ENCODE results near the gene ATF7.
"Not testable (repeated sequence)": the region's sequence is repeated elsewhere in the genome, so short reads cannot be mapped to it uniquely, and the experiment has no call there.

Gene ATF7

DNA sequence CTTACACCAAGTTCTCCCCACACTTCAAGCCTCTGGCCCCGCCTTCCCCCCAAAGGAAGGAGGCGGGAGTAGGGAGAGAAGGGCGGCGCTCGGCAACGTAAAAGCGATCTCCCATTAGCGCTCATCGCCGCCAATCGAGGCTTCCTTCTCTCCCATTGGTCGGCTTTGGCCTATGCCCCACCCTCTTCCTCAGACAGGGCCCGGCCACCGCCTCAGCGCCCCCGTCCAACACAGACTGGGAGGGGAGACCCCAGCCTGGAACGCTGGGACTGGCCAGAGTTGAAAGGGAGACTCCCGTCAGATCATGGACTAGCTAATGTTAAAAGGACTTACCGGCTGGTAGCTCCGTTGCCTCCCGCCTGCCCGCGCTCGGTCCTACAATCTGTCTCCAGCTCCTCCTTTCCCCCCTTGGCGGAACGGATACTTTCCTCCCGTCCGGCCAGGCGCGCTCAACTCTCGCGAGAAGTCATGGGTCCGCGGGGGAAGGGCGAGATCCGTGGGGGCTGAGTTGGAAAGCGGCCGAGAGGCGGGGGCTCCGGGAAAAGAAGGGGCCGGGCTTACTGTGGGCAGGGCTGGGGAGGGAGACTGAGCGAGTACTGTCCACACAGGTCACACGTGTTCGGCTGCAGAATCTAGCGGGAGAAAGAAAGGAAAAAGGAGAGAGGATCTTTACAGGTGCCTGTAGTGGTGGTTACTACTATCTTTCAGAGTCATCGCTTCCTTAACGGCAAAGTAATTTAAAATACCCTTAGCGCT is at the start of gene ATF7:
Gene ATF7, minus strand, starts transcription at position 437 of the 756 bp plus-strand sequence. CDS start 25,382 bp downstream, outside the sequence.
- DNase-seq = peak; percentile 99

DNA sequence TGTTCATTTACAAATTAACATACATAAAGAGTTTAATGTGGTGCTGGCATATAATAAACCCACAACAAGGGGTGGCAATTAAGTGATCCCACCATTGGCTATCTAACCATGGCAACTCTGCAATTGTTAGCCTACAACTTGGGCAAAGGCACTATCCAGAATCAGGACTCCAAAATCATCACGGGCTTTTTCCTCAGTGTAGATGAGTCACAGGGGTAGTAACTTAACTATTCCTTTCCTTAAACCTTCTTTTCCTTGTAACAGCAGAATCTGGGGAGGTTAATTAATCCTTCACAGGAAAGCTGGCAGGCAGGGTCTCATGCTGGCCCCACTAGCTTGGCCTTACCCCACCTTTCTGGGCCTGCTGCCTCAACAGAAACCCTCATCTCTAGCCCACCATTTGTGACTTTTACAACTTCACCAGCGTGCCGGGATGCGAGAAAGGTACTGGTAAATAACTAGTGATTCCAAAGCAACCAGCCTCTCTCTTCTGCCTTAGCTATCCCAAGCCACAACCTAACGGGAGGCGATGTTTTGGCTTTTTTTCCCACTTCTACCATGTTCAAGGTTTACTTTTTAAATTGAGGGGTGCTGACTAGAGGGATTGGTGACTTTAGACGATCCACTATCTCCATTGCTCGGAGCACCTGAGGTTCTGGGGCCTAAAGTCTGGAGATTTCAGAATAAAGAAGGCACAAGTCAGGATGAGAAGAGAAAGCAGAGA is 49.0 kb upstream of the ATF7 start:
- no peak for DNase-seq

GRCh38 chr12:53670971-53671370 is 44.8 kb upstream of the ATF7 start:
- DNase-seq = no peak

GRCh38 chr12:53670308-53670707 is 44.1 kb upstream of the ATF7 start:
- no peak for DNase-seq

DNA sequence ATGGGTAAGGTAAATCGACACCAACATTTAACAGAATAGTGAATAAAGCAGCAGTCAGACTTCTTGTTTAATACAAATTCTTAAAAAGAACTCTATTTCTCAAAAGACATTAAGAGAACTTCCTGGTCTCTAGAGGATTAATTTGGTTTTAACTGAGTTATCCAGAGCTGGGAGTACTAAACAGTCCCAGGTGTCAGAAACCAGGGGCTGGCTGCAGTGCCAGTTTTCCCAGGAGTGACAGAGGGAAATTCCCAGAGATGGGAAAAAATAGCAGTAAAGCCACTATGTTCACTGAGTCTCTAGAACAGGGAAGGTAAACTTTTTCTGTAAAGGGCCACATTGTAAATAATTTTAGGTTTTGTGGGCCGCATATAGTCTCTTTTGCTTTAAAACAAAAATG is 40.9 kb upstream of the ATF7 start:
- DNase-seq = no peak

- no peak for DNase-seq
Observed at GRCh38 chr12:53664936-53665335, 38.8 kb upstream of the ATF7 start.

DNA sequence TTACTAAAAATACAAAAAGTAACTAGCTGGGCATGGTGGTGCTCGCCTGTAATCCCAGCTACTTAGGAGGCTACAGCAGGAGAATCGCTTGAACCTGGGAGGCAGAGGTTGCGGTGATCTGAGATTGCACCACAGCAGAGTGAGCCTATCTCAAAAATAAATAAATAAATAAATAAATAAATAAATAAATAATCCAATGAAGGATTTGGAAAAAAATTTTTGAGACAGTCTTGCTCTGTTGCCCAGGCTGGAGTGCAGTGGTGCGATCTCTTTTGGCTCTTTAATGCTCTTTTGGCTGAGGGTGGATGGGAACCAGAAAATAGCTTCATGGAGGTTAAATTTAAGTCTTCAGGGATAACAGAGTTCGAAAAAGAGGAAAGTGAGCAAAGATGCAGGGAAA is 38.0 kb upstream of the ATF7 start:
- DNase-seq = no peak

- DNase-seq = no peak
Observed at GRCh38 chr12:53660041-53660440, 33.9 kb upstream of the ATF7 start.

DNA sequence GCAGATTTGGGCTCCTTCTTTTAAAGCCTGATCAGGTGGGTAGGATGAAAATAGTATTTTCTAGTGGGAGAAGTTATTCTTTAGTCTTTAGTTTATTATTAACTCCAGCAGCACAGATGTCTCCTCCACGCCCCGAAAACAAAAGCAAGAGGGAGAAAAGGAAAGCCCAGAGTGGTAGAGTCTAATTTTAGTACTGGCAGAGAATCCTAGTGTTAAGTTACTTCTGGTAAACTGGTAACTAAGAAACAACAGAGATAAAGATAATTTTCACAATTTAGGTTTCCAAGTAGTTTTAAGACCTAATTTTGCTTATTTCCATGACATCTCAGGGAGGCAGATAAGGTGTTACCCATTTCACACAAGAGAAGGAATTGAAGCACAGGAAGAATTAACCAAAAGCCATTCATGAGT is 33.4 kb upstream of the ATF7 start:
- no peak for DNase-seq

- no peak for DNase-seq
Observed at GRCh38 chr12:53659011-53659551, 32.9 kb upstream of the ATF7 start.

DNA sequence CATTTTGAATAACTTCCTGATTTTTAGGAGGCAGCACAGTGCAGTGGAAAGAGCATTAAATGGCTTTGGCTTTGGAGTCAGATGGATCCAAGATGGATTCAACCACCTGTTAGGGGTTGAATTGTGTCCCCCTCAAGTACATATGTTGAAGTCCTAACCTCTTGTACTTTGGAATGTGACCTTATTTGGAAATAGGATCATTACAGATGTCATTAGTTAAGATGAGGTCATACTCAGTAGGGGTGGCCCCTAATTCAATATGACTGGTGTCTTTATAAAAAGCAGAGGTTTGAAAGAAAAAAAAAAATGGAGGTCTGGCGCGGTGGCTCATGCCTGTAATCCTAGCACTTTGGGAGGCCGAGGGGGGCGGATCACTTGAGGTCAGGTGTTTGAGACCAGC is 30.9 kb upstream of the ATF7 start:
- DNase-seq = no peak

DNA sequence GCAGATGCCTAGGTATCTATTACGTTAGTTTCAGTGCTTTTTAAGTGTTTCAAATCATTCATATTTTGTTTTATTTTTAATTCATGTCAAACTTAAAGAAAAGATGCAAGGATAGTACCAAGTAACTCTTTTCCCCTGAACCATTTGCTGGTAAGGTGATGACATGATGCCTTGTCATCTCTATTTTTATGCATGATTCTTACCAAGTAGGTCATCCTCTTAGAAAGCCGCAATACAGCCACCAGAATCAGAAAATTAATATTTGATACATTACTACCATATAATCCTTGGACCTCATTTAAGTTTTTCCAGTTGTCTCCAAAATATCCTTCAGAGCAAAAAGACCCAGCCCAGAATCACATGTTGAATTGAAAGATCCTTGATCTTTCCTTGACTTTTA is 27.4 kb upstream of the ATF7 start:
- DNase-seq = no peak

DNA sequence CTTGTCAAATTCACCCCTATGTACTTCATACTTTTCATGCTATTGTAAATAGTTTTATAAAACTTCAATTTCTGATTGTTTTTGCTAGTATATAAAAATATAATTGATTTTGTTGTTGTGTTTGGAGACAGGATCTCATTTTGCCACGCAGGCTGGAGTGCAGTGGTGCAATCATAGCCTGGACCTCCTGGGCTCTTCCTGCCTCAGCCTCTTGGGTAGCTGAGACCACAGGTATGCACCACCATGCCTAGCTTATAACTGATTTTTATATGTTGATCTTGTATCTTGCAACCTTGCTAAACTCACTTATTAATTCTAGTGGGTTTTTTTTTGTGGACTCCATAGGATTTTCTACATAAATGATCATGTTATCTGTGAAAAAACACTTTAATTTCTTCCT is 26.2 kb upstream of the ATF7 start:
- no peak for DNase-seq

GRCh38 chr12:53651737-53652136 is 25.6 kb upstream of the ATF7 start:
- DNase-seq = no peak

- not testable (repeated sequence) for DNase-seq
Observed at GRCh38 chr12:53646300-53646699, 20.1 kb upstream of the ATF7 start.

- DNase-seq = no peak
Observed at GRCh38 chr12:53645165-53645564, 19.0 kb upstream of the ATF7 start.

- DNase-seq = no peak
Observed at GRCh38 chr12:53644133-53644532, 18.0 kb upstream of the ATF7 start.

DNA sequence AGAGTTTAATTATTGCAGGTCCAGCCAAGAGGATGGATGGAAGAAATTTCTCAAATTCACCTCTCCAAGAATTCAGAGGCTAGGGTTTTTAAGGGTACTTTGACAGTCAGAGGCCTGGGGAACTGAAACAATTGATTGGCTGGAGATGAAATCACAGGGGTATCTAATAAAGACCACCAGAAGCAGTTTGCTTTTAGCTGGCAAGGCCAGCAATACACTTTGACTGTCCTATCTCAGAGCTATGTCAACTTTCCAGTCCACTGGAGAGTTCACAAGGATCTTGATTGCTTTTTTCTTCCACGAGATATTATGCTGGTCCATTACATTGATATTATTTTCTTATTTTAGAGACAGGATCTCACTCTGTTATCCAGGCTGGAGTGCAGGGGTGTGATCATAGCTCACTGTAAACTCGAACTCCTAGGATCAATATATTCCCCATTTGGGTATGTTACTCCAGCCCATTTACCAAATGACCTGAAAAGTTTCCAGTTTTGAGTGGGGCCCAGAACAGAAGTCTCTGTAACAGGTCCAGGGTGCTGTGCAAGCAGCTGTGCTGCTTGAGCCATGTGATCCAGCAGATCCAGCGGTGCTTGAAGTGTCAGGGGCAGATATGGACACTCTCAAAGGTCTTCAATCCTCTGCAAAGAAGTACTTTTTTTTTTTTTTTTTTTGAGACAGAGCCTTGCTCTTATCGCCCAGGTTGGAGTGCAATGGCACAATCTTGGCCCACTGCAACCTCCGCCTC is 17.2 kb upstream of the ATF7 start:
- DNase-seq = no peak

- DNase-seq = no peak
Observed at GRCh38 chr12:53638057-53638456, 11.9 kb upstream of the ATF7 start.

DNA sequence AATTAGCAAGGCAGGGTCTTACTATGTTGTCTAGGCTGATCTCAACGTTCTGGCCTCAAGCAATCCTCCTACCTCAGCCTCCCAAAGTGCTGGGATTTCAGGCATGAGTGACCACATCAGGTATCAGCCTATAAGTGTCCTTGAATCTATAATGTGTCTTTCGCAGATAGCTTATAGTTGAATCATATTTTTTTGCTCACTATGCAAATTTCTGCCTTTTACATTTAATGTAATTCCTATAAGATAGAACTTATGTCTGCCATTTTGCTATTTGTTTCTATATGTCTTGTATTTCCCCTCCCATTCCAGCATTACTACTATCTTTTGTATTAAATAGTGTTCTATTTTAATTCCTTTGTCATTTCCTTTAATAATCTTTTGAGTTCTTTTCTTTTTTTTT is 10.5 kb upstream of the ATF7 start:
- no peak for DNase-seq

- not testable (repeated sequence) for DNase-seq
Observed at GRCh38 chr12:53635708-53636107, 9.5 kb upstream of the ATF7 start.

GRCh38 chr12:53631721-53632120 is 5.5 kb upstream of the ATF7 start:
- no peak for DNase-seq

DNA sequence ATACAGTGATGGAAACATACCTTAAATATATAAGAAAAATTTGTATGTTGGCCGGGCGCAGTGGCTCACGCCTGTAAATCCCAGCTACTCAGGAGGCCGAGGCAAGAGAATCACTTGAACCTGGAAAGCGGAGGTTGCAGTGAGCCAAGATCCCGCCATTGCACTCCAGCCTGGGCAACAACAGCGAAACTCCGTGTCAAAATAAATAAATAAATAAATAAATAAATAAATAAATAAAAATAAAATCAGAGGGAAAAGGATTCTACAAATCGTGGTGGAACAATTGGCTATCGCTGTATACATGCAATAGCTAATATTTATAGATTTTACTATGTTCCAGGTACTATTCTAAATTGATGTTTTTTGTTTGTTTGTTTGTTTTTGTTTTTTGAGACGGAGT is 1.7 kb upstream of the ATF7 start:
- no peak for DNase-seq
